GM21619 (cell line): ENCODE results near the gene AURKA.
A peak's percentile ranks its signal among the peaks of the same experiment; 100 is the strongest.
"Not testable (repeated sequence)": the region's sequence is repeated elsewhere in the genome, so short reads cannot be mapped to it uniquely, and the experiment has no call there.

Experiments
- ATAC-seq: cut with Tn5 transposase; IDR thresholded peaks from one replicate; pipeline ENCODE4 v1.9.1; 2021; ENCODE audit not compliant: unreplicated experiment

The AURKA gene

DNA sequence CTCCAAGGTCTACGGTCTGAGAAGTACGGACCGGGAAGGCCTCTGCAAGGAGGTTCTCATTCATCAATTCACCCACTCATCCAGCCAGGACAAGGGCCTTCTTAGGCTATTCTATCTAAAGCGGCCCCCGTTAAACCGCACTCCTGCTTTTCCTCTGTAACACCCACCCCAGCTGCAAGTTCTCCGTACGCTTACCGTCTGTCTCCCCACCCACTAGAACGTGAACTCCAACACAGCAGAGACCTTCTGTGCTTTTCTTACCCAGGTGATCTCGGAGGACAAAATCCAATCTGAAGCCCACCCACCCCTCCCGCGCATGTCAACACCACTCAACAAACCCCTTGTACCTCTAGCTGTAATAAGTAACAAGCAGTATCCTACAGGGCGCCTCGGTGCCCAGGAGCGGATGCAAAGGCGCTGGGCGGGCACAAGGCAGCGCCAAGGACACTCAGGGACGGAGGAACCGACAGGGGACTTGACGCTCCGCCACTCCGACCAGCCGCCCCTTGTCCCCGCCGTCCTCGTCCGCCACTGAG lies 351 bp downstream of the AURKA start:
- peak; percentile 35 for ATAC-seq

DNA sequence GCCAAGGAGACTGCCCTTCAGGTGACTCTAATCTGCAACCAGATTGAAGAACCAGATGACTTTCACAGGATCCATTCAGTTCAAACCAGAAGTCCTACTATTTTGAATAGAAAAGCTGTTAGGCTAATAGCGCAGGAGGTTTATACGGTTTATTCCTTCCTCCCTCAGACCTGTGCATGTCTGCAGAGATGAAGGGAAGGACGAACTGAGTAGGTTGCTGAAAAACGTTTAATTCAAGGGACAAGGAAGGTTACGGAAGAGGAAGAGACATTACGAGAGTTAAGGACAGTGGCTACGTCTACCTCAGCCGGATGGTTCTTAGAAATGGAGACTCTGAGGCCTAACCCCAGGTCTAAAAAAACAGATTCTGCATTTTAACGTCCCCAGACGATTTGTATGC lies 978 bp downstream of the AURKA start:
- no peak for ATAC-seq

DNA sequence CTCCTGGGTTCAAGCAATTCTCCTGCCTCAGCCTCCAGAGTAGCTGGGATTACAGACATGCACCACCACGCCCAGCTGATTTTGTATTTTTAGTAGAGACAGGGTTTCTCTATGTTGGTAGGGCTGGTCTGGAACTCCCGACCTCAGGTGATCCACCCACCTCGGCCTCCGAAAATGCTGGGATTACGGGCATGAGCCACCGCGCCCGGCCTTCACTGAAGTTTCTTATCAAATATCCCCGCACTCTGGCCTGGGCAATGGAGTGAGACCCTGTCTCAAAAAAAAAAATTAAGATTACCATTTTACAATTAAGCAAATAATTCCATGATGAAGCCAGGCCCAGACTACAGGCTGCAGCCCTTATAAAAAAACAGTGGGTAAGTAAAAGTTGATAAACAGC lies 1.6 kb downstream of the AURKA start:
- not testable (repeated sequence) for ATAC-seq

- ATAC-seq, result no peak
Measured at GRCh38 chr20:56389807-56390206, 2.2 kb downstream of the AURKA start.

DNA sequence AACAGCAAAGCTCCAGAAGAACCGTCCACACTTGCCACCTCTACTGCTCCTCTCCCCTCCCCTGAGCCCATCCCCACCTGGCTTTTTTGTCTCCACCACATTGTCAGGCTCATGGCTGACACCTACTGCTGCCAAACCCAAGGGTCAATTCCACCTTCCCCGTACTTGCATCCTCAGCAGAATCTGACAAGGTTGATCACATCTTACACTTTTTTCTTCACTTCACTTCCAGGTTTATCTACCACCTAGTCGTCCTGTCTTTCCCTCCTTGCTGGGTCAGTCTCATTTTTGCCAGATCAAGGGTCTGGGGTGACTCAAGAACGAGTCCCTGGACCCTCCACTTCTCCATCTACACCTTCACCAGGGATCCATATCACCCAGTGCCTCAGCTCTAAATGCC lies 3.1 kb downstream of the AURKA start:
- no peak for ATAC-seq

GRCh38 chr20:56386219-56386618 lies 5.8 kb downstream of the AURKA start:
- ATAC-seq, result no peak

- ATAC-seq, result no peak
Measured at GRCh38 chr20:56385130-56385529, 6.9 kb downstream of the AURKA start.

DNA sequence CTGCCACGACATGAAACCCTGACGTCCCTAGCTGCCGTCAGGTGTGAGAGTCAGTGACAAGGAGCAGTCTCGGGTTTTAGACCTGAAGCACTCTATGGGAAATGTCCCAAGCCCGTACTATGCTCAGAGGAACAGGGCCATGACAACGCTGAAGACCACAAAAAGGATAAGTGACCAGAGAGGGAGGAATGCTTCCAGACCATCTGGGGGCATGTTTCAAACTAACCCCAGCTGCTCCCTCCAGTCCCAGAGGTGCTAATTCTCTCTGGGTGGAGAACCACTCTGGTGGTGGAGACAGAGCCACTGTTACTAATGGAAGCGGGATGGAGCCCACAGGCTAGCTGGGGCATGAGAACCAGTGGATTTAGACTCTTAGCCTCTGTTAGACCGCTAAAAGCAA lies 8.7 kb downstream of the AURKA start:
- no peak for ATAC-seq

- ATAC-seq, result no peak
Measured at GRCh38 chr20:56382696-56383095, 9.3 kb downstream of the AURKA start.

GRCh38 chr20:56381501-56381900 lies 10.5 kb downstream of the AURKA start:
- no peak for ATAC-seq

- ATAC-seq, result no peak
Measured at GRCh38 chr20:56380375-56380774, 11.6 kb downstream of the AURKA start.

DNA sequence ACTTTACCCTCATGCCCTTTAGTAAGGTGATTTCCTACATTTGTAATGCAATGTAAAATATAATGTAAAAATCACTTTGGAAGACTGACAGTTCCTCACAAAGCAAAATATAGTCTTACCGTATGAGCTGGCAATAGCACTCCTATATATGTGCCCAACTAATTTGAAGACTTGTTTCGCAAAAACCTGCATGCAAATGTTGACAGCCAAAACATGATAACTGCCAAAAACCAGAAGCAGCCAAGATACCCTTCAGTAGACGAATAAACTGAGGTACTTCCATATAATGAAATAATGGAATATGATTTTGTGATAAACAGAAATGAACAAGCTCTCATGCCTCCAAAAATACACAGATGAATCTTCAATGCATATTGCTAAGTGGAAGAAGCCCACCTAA lies 13.6 kb downstream of the AURKA start:
- no peak for ATAC-seq

DNA sequence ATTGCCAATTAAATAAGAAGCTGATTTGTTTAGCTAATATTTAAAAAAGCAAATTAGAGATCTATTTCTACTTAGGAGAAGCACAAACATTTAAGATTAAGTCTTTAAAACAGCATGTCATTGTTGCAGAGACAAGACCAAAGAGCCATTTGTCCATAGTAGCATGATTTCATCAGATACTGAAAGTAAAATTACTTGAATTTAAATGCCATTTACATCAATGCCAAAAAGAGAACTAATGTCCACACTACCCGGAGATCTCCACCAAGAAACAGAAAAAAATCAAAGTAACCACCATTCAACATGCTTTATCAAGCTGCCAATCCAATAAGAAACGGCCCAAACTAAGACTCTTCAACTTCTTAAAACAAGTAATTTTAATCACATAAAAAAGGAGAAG lies 15.7 kb downstream of the AURKA start:
- no peak for ATAC-seq

DNA sequence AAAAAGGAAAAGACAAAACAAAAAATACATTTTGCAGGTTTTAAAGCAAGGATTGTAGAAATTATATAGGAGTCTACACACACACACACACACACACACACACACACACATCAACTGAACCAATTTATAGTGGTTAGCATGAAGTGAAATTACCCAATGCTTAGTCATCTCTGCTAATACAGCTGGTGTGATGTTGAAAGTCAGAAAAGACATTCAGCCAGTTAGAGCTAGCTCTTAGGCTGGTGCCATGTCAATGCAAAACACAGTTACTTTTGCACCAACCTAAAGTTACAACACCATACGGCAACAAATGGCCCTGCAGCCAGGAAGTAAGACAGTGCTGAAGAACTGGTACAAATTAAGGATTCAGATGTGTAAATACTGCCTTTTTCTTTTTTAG lies 18.1 kb downstream of the AURKA start:
- ATAC-seq, result no peak

GRCh38 chr20:56372850-56373249 lies 19.2 kb downstream of the AURKA start:
- no peak for ATAC-seq

DNA sequence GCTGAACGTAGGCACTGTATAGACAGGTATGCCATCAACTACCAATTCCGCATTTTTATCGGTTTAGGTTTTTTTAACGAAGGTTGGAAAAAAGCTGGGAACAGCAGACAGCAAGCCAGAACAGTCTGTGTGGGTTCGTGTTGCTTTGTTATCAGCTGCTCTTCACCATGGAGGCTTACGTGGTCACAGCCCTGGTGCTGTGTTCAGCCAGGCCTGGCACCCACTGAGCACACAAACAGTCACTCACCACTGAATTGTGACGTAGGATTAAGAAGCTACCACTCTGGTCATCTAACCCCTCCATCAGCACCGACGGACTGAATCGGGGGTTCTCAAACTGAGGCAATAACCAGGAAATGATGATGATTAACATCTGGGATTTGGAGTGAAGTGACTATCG lies 20.0 kb downstream of the AURKA start:
- ATAC-seq, result no peak

GRCh38 chr20:56369179-56369578 lies 22.8 kb downstream of the AURKA start:
- ATAC-seq, result no peak

GRCh38 chr20:56368351-56369134 lies 23.5 kb downstream of the AURKA start:
- no peak for ATAC-seq

DNA sequence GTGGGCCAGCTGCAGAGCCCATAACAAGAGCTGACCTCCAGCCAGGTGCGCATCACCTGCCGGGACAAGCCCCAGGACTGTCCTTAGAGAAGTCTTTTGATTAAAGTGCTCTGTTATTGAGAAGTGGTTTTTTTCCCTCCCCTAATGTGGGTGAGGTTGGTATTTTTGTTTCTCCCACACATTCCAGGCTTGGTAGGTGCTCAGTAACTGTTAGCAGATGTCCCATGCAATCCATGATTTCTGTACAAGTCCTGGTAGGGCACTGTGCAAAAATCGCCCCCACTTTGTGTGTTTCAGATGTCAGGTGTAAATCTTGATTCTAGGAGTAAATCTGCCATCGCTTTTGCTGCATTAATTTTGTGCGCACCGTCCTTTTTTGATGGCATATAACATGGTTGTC lies 28.5 kb downstream of the AURKA start:
- no peak for ATAC-seq

- ATAC-seq, result no peak
Measured at GRCh38 chr20:56362833-56363413, 29.1 kb downstream of the AURKA start.

GRCh38 chr20:56361900-56362299 lies 30.1 kb downstream of the AURKA start:
- ATAC-seq, result no peak

DNA sequence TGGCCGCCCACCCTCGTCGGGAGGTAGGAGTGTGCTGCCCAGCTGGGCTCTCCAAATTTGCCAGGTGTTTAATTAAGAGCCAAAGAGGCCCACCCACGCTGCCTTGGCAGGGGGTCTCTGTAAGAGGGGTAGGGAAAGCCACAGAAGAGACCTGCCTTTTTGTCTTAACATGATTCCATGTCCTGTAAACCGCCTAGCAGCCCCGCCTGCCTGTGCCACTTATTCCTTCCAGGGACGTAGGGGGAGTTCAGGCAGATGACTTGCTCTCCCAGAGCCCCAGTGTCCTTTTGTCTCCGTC lies 31.2 kb downstream of the AURKA start:
- ATAC-seq, result no peak
